Thyroid gland (tissue), 4 donors: ENCODE measurements around the gene TBC1D1.

Source experiments
- CTCF ChIP-seq, 6 experiments: fragments of 200-600 bp in 3 of 6; fragments of 450-650 bp in 3 of 6; sonication (generic) in 3 of 6; IDR thresholded peaks; one replicate each; pipeline ENCODE4 v1.5.1; 2016 to 2019; ENCODE audit warnings: antibody characterized with exemption in 6 of 6, mild to moderate bottlenecking in 2 of 6, inconsistent platforms in 1 of 6, moderate library complexity in 1 of 6
- POLR2A ChIP-seq, 2 donors: fragments of 450-650 bp; IDR thresholded peaks; one replicate each; pipeline ENCODE4 v1.6.1; 2017; ENCODE audit warnings: antibody characterized with exemption in 2 of 2, mild to moderate bottlenecking in 2 of 2, moderate library complexity in 1 of 2

DNA sequence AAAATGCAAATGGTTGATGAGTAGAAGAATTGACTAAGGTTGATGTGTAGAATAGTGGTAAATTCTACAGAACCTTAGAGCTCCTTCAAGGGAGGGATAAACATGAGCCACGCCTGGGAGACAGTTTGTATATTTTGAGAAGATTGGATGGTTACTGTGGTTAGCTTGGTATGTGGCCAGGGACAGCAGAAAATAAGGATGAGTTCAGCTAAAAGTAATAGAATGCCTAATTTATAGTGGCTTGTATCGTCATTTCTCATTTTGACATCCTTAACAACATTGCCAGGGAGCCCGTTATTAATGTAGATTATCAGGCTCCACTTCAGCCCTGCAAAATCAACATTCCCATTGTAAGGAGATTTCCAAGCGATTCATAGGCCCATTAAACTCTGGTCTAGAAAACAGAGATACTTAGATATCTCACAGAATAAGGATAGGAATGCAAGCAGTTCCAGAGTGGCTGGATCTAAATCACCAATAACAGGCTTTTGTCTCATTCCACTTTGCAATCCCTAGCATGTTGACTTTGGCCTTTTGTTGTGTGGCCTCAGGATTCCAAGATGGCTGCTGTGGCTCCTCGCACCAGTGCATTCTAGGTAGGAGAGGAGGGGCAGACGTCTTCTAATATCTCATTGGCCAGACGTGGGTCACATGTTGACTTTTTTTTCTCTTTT, 62.9 kb downstream of the TBC1D1 start:
- no peak for TF ChIP-seq CTCF (IDR thresholded peaks at IDR 0.05)
- no peak for TF ChIP-seq POLR2A (IDR thresholded peaks at IDR 0.05)
